ENCODE data around the gene TAGAP.
A peak's percentile ranks its signal among the peaks of the same experiment; 100 is the strongest.

TAGAP gene

DNA sequence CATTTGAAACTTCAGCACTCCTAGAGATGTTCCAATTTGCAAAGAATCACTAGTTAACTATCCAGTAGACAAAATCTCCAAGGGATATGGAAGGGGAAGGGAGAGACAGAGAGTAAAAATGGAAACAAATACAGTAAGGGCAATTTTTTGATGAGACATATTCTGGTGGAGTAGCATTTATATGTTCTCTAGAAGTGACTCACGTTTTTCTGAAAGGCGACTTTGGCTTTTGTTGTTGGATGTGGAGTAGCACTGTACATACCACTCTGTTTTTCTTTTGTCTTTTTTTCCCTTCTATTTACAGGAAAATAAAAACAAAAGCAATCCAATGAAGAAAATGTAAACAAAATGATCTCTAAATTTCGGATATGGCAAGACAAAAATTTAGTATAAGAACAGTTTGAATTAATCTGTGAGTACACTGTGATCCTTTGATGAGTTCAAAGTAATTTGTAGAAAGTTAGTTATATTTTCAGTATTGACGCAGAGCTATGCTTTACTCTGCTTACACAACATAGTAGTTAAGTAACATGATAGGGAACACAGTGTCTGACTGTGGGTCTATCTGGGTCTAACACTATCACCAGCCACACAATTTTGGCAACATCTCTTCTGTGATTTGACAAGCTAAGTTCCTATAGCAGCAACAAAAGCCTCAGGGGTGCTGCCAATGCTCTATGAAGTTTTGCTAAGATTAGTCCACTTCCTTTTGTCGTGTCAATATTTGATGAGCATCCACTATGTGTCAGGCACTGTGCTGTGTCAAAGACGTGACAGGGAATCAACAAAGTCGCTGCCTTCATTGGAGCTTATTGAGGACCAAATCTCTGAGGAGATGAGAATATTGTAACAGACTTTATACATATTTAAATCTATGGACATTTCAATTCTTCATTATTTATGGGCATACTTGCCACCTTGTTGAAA, 27.3 kb upstream of the TAGAP start:
- no peak for DNase-seq

DNA sequence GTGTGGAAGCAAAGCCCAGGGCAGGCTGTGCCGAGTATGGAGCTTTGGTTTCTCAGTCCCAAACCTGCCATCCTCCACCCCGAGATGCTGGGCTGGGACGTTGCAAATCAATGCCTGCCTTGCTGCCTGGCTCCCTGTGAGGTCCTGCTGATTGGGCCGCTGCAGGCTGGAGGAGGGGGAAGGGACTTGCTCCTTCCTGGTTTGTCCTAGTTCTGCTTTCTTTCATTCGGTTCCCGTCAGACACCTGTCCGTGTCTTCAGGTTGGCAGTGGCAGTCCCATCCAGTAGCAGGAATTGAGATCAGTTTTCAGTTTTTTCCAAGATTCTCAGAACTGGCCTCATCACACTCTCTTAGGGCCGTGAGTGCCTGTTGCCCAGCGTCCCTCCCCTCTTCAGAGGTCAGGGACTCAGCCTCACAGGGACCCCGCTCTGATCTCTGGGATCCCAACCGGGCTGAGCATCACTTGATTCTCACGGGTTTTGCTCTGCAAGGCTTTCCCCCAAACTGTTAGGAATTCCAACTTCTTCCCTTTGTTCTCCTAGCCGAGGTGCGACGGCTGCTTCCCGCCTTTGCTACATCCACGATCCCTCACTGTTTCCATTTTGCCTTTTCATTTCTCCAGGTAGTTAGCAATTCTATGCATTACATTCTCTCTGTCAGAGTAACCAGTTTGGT, 24.2 kb upstream of the TAGAP start:
- no peak for DNase-seq

DNA sequence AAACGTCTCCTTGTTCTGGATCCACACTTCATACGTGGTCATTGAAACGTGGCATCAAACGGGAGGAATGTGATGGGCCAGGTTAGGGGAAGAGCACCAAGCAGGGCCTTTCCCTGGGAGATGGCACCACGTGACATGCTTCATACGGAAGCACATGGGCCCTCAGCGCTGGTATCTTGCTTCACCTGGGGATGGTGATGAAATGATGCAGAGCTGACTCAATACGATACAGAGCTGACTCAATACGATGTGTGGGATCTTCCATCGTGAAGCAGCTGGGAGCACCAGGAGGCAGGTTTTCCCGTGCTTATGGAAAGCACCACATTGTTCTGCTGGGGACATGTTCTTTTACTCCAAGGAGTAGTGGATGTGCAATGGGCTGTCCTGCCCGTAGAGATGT, 22.5 kb upstream of the TAGAP start:
- DNase-seq: no peak

DNA sequence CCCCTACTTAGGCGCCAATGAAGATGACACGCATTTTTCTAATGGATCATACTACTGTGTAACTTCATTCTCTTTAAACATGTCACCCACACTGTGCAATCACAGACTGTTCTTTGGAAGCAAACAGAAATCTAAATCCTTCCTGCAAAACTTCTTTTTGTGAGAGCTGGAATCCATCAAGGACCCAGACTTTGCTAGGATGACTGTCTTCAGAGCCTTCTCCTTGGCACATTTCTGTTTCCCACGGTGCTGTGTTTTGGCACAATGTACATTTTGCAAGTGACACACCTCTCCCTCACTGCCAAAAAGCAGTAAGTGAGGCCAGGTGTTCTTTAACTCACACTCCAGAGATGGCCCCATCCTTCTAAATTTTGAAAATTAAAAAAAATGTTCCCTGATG, 21.7 kb upstream of the TAGAP start:
- DNase-seq: no peak

DNA sequence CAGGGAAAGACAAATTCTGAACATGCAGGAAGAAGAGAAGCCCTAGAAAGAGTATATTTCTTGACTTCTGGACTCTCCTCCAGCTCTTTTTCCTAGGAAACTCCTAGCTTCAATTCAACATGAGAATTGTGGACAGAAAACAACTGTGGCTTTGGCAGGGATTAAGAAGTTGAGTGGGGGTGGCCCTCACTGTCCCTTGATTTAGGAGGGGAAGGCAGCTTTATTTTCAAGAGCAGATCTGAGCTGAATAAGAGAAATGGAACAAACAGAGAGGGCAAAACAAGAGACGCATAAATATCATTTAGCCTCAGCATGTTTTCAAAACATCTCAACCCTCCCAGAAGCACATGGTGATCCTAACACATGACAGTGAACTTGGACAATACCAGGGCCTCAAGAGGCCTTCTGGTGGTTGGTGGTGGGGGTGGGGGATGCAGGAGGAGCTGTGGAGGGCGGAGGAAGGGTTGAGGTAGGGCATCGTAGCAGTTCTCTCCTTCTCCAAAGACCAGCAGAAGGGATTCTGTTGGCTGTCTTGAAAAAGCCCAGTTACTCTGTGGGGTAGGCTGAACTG, 21.1 kb upstream of the TAGAP start:
- no peak for DNase-seq

DNA sequence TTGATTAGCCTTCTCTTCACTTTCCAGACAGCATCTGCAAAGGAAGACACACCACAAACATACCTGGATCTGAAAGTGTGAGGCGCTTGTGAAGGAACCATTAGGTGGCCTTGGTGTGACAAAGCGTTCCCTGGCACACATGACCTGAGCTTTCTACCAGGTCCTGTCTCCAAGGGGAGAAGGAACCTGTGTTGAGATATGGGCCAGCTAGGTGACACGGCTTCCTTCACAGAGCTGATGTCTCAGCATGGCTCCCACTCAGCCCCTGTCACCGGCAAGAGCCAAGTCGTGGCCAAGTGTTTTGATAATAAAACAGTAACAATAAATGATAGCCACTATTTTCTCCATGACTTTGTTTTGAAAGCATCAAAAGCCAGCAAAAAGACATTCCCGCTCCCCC, 20.3 kb upstream of the TAGAP start:
- no peak for DNase-seq

DNA sequence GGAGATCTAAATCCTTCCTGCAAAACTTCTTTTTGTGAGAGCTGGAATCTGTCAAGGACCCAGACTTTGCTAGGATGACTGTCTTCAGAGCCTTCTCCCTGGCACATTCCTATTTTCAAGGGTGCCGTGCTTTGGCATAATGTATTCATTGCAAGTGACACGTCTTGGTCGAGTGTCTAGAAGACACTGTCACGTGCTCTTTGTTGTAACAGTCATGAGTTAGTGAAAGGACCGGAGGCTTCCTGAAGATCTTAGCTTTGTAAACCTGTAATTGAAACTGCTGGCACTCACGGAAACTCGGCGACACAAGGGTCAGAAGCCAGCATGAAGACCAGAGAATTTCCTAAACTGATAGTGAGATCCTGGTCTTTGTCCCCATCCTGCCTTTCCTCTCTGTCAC, 19.7 kb upstream of the TAGAP start:
- no peak for DNase-seq

DNA sequence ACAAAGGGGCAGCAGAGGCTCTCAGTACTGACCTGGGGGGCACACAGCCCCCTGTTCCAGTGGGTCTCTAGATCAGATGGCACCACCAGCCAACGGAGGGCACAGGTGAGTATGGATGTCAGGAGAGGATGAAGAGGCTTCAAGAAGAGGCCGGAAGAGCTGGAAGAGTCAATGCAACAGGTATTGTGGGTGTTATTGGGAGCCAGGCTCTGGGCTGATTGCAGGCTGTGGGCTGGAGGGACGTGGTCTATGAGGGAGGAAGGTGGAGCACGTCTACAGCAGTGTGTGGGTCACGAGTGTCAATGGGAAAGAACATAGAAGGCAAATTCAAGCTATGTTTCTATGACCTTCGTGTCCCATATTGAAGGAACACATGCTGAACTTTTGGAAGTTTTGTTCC, 18.8 kb upstream of the TAGAP start:
- DNase-seq: no peak

DNA sequence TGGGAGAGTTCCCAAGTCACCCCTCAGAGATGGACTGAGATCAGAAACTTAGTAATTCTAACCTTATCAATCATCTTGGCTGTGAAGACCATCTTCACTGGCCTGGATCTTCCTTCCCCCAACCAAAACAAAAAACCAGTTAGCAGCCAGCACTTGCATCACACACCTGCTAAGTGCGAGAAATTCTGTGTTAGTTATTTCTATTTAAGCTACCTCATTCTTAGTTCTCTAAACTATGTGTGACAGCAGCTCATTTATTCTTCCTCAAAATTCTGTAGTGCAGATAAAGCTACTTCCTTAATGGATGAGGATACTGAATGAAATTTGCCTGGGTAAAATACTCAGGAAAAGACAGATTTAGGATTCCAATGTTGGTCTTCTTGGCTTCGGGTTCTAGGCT, 18.2 kb upstream of the TAGAP start:
- DNase-seq: no peak

DNA sequence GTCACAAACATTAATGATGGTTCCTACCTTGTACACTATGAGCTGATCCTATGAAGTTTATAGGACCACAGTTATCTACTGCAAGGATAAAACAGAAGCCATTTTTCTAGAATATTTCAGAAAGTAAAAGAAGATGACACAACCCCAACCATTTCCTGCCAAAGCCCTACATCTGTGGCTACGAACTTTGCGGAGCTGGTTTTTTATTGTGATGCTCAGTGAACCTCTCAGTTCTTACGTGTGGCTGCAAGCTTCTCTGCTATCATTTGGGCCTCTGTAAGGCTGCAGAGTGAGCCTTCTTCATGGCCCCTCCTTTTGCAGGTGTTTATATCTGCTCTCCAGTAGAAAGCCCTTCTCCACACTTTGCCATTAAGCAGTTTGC, 17.8 kb upstream of the TAGAP start:
- DNase-seq: peak; percentile 50

DNA sequence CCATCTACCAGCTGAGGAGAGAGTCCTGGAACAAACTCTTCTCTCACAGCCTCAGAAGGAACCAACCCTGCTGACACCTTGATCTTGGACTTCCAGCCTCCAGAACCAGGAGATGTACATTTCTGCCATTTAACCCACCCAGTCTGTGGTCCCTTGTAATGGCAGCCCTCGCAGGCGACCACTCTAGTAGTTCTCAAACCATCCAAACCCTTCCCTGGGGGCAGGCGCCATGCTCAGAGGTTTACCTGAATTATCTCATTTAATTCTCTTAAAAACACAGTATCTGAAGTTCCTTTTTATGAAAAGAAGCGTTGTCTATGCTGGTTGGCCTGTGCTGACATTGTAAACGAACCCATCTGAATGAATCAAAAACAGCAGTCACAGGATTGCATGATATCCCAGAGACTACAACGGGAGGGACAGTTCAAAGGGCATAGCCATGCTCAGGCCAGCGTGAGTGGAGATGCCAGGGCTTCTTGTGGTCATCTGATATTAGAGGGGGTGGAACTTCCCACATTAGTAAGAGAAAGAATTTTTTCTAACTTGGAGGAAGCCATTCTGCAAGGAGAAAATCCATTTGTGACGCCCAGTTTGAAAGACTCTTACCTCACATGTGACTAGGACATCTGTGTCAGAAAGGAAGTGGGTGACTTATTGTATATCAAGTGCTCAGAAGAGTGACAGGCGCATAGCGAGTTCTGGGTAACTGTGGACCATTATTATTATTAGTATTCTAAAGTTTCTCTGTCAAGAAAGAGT, 17.2 kb upstream of the TAGAP start:
- DNase-seq: no peak

DNA sequence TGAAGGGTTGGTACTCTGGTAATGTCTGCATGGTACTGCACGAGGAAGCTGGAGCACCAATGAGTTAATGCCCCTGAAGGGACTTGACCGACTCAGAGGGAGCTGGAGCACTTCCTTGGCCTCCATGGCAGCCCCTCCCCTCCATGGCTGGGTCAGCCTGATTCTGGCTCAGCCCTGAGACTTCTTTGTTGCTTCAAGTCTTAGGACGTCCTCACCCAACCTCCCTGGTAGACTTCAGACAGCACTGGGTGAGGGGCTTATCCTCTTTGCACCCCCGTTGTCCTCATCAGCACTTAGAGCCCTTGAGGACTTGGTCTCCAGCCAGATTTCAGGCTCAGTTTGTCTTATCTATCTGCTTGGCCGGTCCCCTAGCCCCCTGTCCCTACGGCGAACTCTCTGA, 16.4 kb upstream of the TAGAP start:
- no peak for DNase-seq

DNA sequence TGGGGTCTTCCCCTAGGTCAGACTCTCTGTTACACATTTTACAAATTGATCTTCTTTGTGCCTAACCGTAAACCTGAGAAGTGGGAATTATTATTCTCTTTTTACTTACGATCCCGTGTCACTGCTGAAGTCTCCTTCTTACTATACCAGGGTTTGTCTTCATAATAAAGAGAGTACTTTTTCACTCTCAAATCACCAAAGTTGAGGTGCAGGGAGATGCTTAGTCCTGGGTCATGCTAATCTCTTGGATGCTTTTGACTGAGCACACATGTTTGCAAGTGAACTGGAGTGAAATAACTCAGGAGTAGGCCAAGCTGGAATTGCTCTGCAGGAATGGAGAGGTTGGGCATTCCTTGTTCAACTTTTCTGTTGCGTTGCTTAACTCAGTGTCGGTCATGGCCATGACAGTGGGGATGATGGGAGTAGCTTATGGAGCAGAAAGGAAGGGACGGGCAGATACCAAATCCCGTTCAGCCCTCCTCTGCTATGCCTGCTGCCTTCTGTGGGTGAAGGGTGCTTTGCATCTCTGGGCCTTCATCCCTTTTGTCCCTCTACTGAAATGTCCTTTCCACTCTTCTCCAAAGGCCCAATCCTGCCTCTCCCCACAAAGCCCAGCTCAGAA, 15.2 kb upstream of the TAGAP start:
- DNase-seq: no peak

DNA sequence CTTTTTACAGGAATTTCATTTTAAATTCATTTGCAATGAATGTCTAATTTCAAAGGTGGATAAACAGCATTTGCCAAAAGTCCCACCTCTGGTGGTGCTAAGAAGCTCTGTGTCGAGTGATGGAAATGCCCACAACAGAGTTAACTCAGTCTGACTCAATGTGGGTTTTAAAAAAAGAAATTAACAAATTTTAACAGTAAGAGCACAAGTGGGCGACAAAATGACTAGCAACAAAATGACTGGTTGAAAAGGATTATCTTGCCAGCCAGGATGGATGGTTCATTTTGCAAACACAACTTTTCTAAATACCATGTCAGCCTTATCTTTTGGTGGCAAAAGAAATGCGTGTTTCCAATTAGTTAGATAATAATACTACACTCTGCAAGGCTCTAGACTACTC, 14.3 kb upstream of the TAGAP start:
- no peak for DNase-seq

DNA sequence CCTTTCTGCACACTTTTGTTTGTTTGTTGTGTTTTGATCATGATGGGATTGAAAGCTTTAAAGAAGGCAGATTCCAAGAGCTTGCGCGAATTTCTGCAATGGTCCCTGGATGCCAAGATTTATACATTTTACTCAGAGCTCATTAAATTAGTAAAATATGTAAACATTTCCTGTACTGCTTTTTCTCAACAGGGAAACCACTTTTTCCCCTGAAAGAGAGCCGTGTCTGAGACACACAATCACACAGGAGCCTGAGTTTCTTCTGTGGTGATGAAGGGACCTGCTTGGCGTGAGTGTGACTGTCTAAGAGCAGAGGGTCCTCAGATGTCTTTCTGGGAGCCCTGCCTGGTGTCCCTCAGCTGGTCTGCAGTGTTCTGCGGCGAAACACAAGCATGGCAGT, 12.1 kb upstream of the TAGAP start:
- DNase-seq: no peak

DNA sequence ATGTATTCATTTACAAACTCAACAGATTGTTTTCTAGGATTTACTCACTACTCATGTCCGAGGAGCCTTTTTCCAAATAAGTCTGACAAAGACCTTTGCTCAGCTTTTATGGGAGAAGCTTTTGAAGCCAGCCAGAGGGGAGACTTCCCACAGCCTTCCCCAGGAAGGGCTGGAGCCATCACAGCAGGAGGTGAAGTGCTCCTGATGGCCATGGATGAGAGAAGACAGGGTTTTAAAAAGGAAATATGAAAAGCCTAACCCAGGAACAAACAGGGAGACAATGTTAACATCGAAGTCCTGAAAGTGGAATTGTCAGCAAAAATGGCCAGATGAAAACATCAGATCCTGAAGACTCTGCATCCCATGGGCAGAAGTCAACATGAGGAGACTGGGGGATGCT, 11.6 kb upstream of the TAGAP start:
- DNase-seq: no peak

DNA sequence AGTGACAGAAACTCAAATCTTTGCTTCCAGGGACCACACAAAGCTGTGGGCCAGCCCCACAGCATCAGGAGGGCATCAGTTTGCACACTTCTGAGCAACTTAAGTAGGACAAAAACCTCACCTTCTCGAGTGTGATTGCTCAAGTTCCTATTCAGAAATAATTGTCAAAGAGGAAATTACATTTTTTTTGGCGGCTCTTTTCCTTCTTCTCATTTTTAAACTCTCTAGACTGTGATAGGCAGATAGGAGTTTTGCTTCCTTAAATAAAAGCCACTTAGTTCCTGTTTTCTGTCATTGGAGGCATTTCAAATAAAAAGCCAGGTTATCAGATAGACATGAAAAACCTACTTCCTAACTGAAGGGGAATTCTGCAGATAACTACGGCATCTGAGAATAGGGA, 11.2 kb upstream of the TAGAP start:
- DNase-seq: no peak

DNA sequence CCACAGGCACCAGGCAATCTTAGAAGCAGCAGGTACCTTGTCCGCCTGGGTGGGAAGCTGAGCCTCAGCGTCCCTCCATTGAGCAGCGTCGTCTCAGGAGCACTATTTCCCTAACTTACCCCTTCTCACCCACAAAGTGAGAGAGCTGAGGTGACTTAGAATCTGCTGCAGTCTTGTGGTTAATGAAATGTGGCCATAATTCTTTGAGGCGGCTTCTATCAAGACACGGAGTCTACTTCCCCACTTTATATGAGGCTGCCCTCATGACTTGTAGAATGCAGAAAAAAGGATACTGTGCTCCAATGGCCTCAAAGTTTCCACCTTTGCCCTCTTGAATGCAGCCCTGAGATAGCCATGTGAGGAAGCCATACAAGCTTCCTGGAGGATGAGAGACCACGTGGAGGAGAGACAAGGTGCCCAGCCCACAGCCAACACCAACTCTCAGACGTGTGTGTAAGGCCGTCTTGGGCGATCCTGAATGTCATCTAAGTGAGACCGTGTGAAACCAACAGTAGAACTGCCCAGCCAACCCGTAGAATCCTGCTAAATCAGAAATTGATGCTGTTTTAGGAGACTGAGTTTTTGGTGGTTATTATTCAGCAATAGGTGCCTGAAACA, 9.1 kb upstream of the TAGAP start:
- DNase-seq: no peak

DNA sequence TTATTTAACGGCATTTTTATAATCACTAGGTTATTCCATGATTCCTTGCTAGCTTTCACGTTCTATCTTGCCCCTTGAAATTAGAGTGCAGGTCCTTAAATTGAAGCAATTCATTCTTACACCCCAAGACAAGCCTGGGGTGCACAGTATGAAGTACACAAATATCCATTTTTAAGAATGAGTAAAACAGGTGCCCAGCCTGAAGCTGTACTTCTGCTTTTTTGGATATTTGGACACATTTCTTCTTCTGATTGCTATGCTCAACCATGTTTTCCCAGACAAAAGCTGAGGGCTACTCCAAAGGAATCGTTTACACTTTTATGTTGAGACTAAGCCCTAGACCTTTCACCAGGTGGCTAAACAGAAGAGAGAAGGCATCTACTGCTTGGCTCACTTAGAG, 7.9 kb upstream of the TAGAP start:
- DNase-seq: no peak

DNA sequence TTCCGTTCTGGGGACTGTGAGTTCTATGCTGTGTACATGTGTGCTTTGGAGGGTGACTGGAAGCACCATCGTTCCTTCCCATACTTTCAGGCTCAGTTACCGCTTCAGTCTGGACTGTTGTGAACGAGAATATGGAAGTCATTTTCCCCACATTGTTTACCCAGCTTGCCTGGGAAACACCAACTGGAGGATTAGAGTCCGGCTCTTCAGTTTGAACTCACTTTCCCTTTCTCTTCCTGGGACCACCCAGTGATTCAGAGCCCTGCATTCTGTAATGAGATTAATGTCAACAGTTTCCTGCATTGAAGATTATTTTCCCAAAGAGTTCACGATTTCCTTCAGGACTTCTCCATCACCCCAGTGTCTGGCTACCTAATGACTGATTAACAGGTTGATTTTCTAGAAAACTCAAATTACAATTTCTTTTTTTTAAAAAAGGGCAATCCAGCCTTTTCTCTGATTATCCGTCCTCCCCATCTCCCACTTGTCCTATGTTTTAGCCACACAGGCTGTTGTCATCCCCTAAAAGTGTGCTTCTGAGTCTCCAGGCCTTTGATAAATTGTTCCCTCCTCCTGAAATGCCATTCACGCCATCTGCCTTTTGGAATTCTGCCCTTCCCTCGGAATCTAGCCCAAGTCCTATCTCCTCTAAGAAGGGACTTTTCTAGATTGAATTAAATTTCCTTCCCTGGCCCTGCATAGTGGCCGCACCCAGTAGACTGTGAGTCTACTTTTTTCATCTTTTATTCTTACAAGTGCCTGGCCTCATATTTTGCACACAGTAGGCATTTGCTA, 3.3 kb upstream of the TAGAP start:
- DNase-seq: no peak

DNA sequence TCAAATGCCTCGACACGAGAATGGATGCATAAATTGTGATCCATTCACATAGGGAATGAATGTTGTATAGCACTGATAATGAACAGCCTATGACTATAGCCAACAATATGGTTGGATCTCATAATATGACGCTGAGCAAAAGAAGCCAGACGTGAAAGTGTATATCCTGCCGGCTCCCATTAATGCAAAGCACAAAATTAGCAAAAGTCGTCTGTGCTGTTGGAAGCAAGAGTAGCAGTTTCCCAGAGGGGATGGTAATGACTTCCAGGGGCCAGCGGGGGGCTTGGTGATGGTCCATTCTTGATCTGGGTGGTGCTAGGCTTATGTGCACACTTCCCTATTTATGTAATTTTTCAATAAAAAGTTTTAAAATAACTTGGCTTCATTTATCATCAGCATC, 1.0 kb upstream of the TAGAP start:
- no peak for DNase-seq

DNA sequence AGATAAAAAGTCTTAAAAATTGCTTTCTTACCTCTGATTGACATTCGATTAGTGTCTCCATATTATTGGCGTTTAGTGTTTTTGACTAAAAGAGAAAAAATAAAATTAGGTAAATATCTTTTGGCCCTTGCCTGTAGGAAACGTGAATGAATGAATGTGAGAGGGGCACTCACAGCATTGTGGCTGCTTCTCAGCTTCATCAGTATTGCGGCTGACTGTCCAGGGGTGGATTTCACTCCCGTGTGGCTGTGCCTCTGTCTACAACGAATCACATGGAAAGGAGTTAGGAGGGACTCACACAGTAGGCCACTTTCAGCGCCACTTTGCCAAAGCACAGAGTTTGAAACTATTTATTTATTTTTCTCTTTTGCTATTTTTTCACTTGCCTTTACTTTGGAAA, 844 bp downstream of the TAGAP start:
- DNase-seq: no peak
